Kidney epithelial cell (primary cell): ENCODE measurements around the gene RANBP17. TPM values are rescaled to one million over a fixed set of nuclear protein-coding genes. Genes with fewer than 3 reads are reported as not detected.

Source experiments
- DNase-seq: peaks from one replicate; pipeline ENCODE4 v3.0.0-alpha.2; 2010; ENCODE audit warnings: low read depth
- H3K27me3 ChIP-seq: 2 replicates; pipeline ENCODE4 v1.6.0; 2011; ENCODE audit warnings: low read length; ENCODE audit not compliant: control insufficient read depth, insufficient read depth
- H3K36me3 ChIP-seq: 2 replicates; pipeline ENCODE4 v1.5.1; 2011; ENCODE audit warnings: low read length; ENCODE audit not compliant: control insufficient read depth, insufficient read depth
- H3K4me3 ChIP-seq: 2 replicates; pipeline ENCODE4 v1.5.1; 2011; ENCODE audit warnings: low read depth, mild to moderate bottlenecking, control low read depth, low read length
- CTCF ChIP-seq: IDR thresholded peaks from 2 replicates; pipeline ENCODE4 v1.5.1; 2011; ENCODE audit warnings: mild to moderate bottlenecking, moderate library complexity, low read length, control low read depth, inconsistent platforms; ENCODE audit not compliant: insufficient read depth, poor library complexity, severe bottlenecking
- total RNA-seq: library from RNA; depleted of rRNA; stranded (reverse); fragments of >200 nt; gene quantifications from 2 replicates; pipeline ENCODE4 v1.2.3, GENCODE V29; 2015

Gene RANBP17
- total RNA-seq, 1 donor from 2014 or later: 10.4 TPM

GRCh38 chr5:171236651-171237050, 374.8 kb downstream of the RANBP17 start:
- no peak for TF ChIP-seq CTCF
- H3K4me3 ChIP-seq: no peak overlapping the region
- no peaks in the 10 kb centered on the region for H3K27me3 ChIP-seq
- DNase-seq: no peak
- no peaks in the 10 kb centered on the region for H3K36me3 ChIP-seq

- H3K36me3 ChIP-seq: no peaks in the 10 kb centered on the region
- no peak overlapping the region for H3K4me3 ChIP-seq
- H3K27me3 ChIP-seq: no peaks in the 10 kb centered on the region
- TF ChIP-seq CTCF: no peak
- no peak for DNase-seq
Observed at GRCh38 chr5:171242521-171242920, 380.7 kb downstream of the RANBP17 start.

- H3K27me3 ChIP-seq: no peaks in the 10 kb centered on the region
- H3K36me3 ChIP-seq: no peaks in the 10 kb centered on the region
- H3K4me3 ChIP-seq: no peak overlapping the region
- DNase-seq: no peak
- TF ChIP-seq CTCF: no peak
Observed at GRCh38 chr5:171246231-171246630, 384.4 kb downstream of the RANBP17 start.

GRCh38 chr5:171249460-171249859, 387.6 kb downstream of the RANBP17 start:
- no peak for DNase-seq
- Histone ChIP-seq H3K4me3 (no peak overlapping the region), H3K27me3 (no peaks in the 10 kb centered on the region), H3K36me3 (no peaks in the 10 kb centered on the region)
- TF ChIP-seq CTCF: no peak

GRCh38 chr5:171250738-171251137, 388.9 kb downstream of the RANBP17 start:
- DNase-seq: no peak
- no peak for TF ChIP-seq CTCF
- no peaks in the 10 kb centered on the region for H3K27me3 ChIP-seq
- no peak overlapping the region for H3K4me3 ChIP-seq
- H3K36me3 ChIP-seq: no peaks in the 10 kb centered on the region

GRCh38 chr5:171251519-171251918, 389.7 kb downstream of the RANBP17 start:
- TF ChIP-seq CTCF: no peak
- DNase-seq: no peak
- H3K27me3 ChIP-seq: no peaks in the 10 kb centered on the region
- no peaks in the 10 kb centered on the region for H3K36me3 ChIP-seq
- H3K4me3 ChIP-seq: no peak overlapping the region
